GM10847 (cell line): ENCODE results near the gene EXOC6B.

Experiments used
- POLR2A ChIP-seq: IDR thresholded peaks from 2 replicates; pipeline ENCODE4 v1.6.1; 2011; ENCODE audit not compliant: insufficient read length; ENCODE audit errors: extremely low read depth

The EXOC6B gene

DNA sequence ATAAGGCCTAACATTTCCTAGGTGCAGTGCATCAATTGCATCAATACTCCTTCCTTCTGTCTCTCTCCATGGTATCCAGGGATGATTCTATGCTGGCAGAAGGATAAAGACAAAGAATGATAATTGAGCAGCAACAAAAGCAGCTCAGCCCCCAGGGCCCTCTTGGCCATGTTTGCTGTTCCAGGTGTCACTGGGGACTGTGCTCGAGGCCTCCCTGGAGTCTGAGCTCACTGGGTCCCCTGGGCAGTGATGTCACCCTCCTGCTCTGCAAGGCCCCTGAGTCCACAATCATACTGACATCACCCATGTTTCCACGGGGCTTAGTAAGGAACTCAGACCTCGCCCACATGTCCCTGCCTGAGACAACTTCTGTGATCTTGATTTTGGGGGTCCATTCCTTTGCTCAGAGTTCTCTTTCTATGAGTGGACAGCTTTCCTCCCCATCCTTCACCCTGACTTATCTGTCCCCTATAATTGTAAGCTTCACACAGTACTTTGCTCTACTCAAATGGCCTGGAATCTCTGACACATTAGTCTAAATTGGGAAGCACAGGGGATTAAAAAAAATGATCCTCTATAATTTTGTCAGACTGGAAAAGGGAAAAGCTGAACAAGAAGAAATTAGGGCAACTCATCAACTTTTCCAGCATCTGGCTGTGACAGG is 15.8 kb upstream of the EXOC6B start:
- TF ChIP-seq POLR2A: no peak

DNA sequence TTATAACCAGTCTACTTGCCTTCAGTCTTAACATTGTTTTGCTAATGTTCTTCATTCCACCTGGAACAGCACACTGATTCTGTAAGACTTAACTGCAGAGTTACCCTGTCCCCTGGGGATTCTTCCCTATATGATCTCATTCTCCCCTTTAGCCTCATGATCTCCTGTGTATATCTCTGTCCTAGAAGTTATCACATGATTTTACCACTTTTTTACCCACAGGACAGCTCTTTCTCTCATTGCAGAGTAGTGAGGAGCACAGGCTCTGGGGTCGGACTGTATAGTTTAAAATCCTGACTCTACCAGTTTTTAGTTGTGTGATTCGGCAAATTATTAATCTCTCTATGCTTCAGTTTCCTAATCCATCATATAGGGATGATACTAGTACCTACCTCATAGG is 14.2 kb upstream of the EXOC6B start:
- TF ChIP-seq POLR2A: no peak

DNA sequence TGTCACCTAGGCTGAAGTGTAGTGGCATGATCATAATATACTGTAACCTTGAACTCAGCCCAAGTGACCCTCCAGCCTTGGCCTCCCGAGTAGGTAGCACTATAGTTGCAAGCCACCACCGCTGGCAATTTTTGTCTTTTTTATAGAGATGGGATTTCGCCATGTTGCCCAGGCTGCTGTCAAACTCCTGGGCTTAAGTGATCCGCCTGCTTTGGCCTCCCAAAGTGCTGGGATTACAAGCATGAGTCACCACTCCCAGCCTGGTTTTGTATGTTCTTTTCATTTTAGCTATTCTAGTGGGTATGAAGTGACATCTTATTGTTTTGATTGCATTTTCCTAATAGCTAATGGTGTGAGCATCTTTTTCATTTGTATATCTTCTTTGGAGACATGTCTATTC is 11.3 kb upstream of the EXOC6B start:
- TF ChIP-seq POLR2A: no peak

DNA sequence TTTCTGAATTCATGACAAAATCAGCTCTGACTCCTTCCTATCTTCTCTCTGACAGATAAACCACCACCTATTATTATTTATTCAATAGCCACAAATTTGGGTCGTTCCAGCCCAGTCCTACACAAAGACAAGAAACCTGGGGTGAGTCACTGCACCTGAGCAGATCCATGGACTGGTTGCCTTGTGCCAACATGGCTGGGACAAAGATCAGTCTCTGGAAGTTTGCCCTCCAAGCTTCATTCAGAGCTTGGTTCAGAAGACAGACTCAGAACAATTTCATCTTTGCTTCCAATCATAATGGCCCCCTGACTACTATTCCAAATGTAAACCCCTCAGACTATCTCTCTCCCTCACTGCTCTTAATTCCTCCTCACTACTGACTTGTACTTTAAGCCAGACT is 9.6 kb upstream of the EXOC6B start:
- no peak for TF ChIP-seq POLR2A

DNA sequence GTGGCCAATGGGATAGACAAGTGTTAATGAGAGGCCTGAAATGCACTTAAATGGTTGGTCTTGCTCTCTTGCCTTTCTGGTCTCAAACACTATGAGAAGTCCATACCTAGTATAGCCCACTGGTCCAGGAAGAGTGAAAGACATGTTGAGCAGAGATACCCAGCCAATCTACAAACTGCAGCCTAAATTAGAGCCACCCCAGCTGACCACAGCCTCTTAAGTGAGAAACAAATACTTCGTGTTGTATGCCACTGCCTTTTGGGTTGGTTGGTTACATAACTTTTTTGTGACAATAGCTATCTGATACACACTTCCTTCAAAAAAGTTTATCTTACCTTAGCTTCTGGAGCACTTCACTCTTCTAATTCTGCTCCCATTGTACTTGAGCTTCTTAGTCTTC is 8.8 kb upstream of the EXOC6B start:
- no peak for TF ChIP-seq POLR2A

DNA sequence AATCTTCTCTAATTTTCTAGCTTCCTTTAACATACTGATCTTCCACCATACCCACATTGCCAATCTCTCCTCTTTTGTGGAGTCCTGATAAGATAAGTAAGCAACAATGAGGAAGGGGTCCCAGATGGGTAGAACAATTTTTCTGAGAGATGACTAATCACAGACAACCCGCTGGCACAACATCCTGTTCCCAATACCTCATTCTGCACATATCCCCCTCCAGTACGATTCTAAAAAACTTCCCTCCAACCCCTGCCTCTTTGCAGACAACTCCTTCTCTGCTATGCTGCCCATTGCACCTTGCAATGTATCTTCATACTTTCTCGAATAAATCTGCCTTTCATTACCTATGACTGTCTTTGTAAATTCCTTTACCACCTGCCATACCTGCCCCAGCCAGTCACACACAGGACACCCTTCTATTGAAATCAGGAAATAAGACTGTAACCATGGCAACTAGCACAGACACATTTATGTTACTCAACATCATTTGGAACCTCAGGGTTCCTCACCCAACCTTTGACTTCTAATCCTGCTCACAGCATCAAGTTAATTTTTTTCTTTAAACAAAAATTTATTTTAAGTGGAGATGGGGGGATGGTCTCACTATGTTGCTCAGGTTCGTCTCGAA is 7.4 kb upstream of the EXOC6B start:
- no peak for TF ChIP-seq POLR2A

DNA sequence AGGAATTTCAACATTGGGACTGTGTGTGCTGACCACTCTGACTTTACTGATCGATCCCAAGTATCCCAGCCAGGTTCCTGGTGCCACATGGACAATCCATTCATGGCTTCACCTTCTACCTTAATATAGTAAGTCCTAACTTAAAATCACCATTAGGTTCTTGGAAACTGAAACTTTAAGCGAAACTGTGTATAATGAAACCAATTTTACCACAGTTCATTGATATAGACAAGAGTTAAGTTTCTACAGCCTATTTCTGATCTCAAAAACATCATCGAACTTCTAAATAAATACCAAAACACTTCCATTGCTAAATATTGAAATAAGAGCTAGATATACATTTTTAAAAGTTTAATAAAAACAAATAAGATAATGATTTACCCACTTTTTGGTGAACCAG is 4.4 kb upstream of the EXOC6B start:
- no peak for TF ChIP-seq POLR2A

DNA sequence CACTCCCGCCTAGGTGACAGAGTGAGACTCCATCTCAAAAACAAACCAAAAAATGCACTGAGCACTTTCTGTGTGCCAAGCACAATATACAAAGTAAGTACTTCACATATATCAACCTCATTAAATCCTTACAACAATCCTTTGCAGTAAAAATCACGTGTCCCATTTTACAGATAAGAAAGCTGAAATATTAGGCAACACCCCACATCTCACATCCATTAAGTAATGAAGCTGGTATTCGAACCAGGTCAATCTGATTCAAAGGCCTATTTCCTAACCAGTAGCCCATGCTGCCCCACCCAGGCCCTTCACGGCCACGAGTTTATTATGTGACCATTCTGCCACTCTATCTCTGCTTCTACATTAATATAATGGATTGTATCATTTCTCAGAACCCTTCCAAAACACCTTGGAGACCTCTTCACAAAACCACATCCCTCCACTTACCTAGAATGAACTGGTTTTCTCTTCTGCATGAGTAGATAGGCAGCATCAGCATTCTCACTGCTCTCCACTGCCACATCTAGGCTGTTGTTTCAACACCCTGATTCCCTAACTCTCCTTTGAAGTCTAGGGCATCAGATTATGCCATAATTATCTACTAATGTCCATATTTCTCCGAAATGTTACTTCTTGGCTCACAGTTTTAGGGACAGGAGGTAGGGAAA is 3.1 kb upstream of the EXOC6B start:
- TF ChIP-seq POLR2A: no peak

DNA sequence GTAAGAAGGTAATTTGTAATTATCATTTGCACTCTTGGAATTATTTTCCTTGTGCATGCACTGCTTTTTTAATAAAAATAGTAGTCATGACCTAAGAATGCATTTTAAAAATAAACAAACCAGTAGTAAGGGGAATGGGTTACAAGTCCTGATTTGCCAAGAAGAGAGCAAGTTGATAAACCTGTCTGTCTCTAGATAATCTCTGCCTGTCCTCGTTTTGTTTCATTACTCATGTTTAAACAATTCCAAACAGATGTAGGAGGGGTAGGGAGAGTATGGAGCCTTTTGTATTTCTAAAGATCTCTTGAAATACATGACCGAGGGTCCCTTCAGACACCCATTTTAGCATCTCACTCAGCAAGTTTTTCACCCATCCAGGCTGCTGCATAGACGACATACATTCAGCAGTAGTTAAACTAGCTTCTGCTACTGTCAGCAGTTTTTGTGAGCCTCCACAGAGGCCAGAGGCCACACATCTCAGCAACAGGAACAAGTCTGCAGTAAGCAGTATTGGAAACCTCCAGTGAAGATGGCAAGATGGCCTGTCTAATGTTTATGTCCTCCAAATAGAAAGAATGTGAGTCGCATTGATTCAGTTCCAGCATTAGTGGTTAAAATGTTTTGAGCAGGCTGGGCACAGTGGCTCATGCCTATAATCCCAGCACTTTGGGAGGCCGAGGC is 2.3 kb upstream of the EXOC6B start:
- TF ChIP-seq POLR2A: no peak

DNA sequence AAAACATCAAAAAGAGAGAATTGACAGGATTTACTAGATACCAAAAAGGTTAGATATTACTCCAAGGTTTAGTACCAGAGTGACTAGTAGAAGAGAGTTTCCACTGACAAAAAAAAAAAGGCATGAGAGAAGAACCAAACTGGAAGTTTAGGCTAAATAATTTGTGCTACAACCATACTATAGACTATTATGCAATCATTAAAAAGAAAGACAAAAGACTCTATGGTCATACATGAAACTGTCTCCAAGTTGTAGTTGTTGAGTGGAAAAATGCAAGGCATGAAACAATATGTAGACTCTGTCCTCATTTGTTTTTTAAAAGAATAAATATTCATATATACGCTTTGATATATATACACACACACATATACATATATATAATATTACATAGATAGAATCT is 1.7 kb upstream of the EXOC6B start:
- no peak for TF ChIP-seq POLR2A

DNA sequence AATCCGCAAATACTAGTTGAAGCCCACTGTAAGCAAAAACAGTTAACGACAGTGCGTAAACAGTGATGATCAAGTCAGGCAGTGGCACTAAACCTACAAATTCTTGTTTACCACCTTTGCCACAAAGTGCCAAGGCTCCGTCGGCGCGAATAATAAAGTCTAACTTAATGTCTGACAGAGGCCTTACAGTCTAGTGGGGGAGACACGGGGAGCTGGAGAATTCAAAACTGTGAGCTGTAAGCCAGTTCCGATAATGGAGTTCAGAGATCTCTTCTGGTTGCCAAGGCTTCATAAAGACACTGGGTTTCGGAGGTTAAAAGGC is 284 bp upstream of the EXOC6B start:
- TF ChIP-seq POLR2A: no peak

DNA sequence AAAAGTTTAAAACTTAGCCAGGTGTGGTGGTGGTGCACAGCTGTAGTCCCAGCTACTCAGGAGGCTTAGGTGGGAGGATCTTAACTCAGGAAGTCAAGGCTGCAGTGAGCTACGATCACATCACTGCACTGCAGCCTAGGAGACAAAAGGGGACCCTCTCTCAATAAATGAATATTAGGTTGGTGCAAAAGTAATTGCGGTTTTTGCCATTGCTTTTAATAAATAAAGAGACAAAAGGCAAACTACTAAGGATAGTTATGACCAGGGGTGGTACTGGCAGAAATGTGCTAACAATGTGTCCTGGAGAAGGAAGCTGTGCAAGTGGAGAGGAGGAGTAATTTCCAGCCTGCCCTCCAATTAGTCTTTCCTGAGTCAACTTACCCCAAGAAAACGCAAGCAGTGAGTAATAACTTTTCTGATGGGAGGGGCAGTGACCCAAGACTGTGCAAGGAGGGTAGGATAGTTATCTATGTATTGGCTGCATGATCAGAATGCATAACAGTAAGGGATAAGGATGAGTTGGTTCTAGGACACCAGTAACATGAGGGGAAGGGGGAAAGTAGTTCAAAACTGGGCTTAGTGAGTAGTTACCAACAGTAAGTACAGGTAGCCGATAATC is 1.5 kb downstream of the EXOC6B start:
- TF ChIP-seq POLR2A: no peak

DNA sequence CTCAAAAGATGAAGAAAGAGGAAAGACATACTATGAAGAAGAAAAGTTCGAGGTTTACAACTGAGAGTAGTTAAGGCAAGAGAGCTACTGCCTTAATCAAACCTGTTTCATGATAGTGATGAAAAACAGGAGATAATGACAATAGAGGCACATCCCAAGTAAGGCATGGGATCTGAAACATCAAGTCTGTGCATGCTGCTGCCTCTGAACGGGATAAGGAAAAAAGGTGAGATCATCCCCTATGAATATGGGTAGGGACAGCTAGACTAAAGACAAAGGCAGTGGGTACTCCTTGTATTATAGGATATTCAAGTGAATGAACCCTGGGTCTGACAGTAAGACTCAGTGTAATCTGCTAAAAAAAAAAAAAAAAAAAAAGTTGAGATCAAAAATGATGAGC is 3.0 kb downstream of the EXOC6B start:
- TF ChIP-seq POLR2A: no peak

DNA sequence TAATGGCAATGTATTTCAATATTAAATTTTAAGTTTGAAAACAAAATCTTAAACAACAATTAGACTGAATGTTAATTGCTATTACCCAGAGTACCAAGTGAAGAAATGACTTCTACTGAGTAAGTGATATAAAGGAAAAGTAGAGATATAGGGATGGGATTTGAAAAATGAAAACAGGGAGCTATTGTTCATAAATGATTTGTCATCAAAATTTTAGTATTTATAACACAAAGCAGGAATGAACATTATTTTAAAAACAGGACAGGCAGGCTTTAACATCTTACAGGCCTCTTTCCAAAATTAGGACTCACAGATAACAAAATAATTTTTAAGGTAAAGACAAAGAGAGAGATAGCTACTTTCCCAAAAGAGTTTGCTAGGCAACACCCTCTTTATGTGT is 3.9 kb downstream of the EXOC6B start:
- TF ChIP-seq POLR2A: no peak

DNA sequence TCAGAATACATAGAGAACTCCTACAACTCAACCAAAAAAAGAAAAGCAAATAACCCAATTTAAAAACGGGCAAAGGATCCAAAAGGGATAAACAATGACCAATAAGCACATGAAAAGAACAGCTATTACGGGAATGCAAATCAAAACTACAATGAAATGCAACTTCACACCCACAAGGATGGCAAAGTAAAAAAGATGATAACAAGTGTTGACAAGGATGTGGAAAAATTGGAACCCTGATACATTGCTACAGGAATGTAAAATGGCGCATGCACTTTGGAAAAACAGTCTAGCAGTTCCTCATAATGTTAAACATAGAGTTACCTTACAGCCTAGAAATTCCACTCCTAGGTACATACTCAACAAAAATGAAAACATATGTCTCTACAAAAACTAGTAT is 4.7 kb downstream of the EXOC6B start:
- TF ChIP-seq POLR2A: no peak

DNA sequence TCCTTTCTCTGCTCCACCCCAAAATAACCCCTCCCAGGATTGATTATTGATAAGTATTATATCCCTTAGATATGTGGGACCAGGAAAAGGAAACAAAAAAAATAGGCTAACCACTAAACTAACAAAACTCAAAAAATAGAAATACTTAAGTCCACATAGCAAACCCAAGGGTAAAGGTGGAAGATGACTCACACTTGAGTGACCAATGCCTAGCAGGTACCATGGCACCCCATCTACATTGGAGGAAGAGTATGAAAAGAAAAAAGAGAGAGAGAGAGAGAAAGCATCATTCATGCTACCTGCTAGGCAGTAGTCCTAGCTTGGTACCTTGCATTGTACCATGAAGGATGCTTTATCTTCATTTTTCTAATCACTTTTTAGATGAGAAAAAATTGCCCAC is 6.3 kb downstream of the EXOC6B start:
- no peak for TF ChIP-seq POLR2A
